NAMALWA (cell line): ENCODE results near the gene NFKBIE.
"Not testable (repeated sequence)": the region's sequence is repeated elsewhere in the genome, so short reads cannot be mapped to it uniquely, and the experiment has no call there.

ENCODE experiments used
- DNase-seq: peaks from one replicate; pipeline ENCODE4 v3.0.0-alpha.2; 2015; ENCODE audit warnings: low spot score

NFKBIE gene

DNA sequence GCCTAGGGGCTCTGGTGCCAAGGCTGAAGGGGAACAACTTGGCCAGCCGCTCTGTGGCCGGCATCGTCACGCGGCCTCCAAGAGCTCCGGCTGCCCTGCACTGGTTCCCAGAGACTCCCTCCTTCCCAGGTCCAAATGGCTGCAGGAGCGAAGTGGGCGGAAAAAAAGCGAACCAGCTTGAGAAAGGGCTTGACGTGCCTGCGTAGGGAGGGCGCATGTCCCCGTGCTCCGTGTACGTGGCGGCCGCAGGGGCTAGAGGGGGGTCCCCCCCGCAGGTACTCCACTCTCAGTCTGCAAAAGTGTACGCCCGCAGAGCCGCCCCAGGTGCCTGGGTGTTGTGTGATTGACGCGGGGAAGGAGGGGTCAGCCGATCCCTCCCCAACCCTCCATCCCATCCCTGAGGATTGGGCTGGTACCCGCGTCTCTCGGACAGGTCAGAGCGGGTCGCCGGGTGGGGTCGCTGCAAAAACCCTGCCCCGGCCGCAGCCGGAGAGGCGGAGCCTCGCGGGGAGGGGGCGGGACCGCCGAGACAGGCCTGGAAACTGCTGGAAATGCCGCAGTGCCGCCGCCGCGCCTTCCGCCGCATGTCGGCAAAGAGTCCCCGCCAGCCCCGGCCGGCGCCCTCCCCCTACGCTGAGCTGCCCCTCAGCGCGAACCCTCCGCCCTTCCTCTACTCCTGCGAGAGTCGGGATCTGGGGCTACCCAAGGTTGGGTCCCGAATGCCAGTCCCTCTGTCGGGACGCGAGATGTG, 19.3 kb downstream of the NFKBIE start:
- peak; percentile 84 for DNase-seq

DNA sequence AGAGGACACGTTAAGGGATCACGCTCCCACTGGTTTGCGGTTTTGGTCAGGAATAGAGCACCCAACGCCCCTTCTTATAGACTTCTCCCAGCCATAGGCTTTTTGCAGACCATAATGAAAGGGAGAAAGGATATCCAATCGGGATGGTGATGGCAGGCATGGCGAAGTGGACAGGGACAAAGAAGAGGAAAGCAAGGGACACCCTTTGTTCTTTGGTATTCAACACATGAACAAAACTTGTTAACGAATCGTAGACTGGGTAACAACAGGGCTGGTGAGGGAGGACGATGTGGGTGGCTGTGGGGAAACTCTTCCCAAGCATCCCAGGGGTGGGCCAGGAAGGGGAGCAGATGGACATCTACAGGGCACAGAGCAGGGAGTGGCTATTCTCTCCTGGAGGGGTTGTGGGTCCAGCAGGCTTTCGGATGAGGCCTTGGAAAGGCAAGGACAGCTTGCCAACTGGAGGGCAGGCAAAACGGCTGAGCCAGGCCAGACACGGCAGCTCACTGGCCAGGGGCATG, 19.9 kb downstream of the NFKBIE start:
- DNase-seq: no peak

DNA sequence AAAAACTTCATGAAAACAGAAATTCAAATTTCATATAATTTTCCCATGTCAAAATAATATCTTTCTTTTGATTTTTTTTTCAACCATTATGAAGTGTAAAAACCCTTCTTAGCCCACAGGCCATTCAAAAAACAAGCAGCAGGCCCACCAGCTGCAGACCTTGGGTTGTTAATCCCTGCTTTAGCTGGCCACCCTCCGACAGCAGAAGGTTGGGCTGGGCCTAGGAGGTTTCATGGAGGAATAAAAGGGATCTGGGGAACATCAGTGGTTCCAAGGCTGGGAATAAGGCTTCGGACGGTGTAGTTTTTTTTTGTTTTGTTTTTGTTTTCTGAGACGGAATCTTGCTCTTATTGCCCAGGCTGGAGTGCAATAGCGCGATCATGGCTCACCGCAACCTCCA, 22.0 kb downstream of the NFKBIE start:
- DNase-seq: no peak

DNA sequence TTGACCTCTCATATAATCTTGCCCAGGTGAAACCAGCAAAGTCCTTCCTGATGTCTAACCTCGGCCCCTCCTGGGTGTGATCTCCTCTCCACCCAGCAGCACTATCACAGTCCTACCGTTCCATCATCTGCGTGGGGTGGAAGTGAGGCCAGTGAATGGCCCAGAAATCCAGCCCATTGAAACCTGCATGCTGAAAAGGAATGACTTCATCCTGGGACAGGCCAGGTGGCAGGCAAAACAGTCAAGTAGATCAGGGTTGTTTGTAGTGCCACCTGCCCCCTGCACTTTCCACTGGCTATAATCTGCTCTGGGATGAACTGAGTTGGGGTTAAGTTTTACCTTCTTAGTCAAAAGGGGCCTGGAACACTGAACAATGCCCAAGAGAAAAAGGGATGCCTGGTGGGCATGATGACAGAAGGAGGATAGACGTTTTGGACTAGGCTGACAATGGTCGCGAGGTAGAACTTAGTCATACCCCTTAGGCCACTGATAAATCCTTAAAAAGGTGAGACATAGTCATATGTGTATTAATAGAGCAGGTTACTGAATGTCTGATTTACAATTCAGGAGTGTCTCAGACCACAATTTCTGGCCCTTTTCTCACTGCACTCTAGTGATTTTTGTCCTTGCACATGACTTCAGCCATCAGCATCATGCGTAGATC, 26.5 kb downstream of the NFKBIE start:
- DNase-seq: no peak

DNA sequence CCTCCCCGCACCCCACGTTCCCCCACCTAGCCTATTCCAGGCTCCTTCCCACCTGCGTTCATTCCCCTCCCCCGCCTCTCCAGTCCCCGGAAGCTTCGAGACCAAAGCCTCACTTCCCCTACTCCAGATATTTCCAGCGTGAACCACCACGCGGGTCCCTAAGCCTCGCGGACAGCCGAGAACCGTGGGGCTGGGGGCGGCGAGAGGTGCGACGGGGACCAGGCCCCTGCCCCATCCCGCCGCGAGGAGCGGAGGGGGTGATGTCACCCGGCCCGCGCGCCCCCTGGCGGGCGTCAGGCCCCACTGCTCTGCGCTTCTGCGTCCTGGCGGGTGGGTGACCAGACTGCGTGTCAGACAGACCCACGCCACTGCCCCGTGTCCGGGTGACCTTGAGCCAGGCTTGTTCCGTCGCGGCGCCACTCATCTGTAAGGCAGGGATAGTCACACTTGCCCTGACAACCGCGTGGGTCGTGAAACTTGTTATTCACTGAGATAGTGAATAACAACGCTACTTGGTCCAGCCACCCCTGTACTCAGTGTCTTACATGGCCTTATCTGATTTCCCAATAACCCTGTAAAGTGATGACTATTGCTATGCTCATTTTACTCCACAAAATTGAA, 27.4 kb downstream of the NFKBIE start:
- peak; percentile 81 for DNase-seq

DNA sequence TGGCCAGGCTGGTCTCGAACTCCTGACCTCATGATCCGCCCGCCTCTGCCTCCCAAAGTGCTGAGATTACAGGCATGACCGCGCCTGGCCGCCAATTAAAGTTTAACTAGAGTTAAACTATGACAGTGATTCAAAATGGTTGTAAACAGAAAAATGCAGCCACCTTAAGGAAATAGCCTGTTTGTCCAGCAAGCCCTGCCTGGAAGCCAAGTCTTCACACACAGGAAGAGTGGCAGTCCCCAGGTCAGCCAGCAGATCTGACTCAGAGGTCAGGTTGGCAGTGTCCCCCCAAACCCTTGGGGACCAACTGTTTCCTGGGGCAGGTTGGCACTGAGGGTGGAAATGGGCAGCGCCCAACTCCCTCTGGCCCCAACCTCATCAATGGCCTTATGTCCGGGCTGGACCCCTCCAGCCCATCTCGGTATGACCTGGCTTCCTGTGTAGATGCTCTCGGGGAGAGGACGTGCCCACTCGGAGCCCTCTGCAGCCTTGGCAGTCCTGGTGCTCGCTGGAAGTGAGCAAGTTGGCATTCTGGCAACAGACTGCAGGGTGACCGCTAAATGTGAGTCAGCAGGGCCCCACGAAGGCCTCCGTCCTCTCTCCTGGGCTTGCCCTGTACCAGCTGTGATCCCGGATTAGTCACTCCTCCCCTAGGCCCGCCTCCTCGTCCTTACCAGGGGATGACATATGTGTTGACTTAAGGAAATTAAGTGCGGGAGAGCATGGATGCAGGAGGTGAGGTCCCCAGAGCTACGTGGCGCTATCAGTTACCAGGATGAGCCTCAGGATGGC, 28.1 kb downstream of the NFKBIE start:
- DNase-seq: peak; percentile 41

DNA sequence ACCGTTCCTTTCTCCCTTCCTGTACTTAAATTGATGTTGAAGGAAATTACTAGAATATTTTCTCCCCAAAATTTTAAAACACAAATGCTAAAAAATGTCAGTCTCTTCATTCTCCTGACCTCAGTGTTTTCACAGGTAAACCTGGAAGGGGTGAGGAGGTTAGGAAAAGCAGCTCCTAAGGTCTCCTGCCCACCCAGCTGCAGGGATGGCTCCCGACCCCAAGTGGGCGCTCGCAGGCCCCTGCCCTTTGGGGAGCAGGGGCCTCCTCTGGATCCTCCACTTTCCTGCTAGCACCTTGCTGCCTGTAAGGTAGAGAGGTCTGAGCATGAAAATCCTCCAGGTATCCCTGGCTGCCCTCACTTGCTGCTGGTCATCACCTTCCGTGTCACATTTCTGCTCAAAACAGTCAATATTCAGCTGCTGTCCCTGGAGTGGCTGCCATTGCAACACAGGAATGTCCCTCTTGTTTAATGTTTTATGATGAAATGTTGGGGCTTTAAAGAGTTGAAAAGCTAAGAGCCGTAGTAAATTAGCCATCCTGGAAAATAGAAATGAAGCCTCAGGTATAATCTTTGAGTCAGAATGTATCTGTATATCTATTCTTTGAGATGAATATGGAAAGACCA, 29.3 kb downstream of the NFKBIE start:
- no peak for DNase-seq

DNA sequence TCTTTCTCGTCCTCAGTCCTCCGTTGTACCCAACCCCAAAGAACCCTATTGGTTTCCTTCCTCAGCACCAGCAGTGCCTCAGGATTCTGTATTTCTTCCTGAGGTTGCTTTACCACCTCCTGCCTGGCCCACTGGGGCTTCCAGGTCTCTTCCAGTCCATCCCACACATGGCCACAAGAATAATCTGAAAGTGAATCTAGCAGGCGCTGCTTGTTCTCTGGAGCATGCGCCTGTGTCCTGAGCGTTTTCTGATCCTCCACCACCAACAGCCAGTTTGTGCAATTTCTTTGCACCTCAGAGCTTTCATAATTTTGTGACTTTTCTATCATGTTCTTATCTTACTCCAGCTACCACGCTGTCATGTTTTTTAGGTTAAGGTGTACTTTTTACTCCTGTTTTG, 30.1 kb downstream of the NFKBIE start:
- no peak for DNase-seq

DNA sequence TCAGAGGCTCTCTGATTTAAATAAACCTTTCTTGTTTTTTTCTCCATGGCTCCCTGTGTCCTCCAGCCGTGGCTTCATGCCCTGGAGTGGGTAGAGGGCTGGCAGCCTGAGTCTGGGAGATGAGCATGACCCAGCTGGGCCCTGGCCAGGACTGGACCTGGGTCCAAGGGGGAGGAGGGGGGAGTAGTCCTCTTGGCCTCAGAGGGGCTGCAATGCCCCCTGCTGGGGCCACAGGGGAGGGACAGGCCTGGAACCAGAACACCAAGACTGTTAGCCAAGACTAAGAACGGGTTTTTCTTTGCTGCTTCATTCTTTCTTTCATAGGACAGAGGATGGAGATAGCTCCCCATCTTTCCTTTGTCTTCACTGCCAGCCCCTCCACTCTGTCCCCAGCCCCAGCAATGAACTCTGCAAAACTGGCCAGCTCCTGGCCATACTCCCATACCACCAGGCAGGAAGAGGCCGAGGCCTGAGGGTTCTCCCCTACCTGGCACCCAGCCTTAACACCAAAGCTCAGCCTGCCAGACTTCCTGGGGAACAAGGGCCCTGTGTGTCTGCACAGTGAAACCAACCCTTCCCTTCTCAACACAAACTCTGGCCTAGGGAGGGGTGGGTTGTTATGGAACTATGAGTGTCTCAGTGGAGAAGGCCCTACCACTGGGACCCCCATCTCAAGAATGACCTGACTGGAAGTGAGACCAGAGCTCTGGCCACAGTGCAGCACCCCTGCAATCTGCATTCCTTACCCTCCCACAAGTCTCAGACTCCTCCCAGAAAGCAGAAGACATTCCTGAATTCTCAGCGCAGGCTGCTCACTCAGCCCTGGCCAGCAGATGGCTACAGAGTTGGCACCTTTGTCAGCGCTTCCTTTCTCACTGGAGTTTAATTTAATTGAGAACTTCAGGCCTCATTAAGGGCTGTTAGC, 31.0 kb downstream of the NFKBIE start:
- peak; percentile 70 for DNase-seq

DNA sequence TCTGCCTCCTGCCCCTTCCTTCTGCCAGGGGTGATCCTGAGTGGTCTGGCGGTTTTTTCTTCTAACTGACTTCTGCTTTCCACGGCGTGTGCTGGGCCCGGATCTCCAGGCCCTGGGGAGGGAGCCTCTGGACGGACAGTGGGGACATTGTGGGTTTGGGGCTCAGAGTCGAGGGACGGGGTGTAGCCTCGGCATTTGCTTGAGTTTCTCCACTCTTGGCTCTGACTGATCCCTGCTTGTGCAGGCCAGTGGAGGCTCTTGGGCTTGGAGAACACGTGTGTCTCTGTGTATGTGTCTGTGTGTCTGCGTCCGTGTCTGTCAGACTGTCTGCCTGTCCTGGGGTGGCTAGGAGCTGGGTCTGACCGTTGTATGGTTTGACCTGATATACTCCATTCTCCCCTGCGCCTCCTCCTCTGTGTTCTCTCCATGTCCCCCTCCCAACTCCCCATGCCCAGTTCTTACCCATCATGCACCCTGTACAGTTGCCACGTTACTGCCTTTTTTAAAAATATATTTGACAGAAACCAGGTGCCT, 31.7 kb downstream of the NFKBIE start:
- no peak for DNase-seq

DNA sequence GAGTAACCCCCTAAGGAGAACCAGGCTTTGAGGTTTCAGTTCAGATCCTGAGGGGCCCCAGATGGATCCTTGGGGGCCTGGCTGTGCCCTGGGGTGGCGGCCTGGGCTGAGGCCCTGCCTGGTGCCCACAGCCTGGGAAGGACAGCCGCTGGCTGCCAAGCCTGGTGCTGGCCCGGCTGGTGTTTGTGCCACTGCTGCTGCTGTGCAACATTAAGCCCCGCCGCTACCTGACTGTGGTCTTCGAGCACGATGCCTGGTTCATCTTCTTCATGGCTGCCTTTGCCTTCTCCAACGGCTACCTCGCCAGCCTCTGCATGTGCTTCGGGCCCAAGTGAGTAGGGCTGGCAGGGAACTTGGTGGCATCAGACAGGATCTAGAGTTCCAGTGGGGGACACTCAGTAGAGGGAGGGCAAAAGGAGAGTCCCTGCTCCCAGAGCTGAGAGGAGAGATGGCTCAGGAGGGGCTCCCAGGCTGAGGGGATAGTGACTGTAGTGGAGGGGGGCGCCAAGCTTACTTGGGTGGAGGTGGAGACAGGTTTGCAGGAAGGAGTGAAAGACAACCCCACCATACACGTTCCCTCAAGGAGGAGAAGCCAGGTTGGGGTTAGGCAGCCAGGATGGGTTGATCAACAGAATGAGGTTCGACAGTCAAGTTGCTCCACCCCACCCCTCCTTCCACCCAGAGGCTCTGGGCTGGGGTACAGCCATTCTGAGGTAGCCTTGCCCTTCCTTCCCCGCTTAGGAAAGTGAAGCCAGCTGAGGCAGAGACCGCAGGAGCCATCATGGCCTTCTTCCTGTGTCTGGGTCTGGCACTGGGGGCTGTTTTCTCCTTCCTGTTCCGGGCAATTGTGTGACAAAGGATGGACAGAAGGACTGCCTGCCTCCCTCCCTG, 32.4 kb downstream of the NFKBIE start:
- DNase-seq: no peak

DNA sequence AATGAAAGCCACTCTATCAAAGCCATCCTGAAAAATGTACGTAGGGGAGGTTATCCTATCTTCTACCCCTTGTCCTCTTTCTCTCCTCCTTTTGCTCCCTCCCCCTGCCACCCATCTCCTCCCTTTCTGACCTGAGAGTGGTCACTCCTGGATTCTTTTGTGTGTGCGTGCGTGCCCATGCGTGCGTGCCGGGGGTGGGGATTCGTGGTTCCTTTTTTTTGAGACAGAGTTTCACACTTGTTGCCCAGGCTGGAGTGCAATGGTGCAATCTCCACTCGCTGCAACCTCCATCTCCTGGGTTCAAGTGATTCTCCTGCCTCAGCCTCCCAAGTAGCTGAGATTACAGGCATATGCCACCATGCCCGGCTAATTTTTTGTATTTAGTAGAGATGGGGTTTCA, 33.9 kb downstream of the NFKBIE start:
- DNase-seq: not testable (repeated sequence)

DNA sequence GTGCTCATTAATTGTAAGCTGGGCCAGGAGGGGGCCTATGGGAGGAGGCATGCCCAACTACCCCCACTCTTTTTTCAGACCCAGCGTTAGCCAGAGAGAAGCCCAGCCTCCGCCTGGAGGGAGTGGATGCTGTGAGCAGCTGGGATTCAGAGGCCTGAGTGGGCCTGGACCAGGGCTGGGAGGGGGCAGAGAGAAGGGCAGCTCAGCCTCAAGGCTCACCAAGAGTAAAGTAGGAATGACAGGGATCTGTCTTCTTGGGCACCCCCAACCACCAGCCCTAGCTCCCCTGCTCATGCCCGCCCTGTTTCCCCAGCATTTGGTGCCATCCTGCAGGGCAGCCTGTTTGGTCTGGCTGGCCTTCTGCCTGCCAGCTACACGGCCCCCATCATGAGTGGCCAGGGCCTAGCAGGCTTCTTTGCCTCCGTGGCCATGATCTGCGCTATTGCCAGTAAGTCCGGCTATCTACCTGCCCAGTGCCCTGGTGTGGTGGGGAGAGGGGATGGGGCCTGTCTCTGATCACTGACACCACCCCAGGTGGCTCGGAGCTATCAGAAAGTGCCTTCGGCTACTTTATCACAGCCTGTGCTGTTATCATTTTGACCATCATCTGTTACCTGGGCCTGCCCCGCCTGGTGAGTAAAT, 35.2 kb downstream of the NFKBIE start:
- no peak for DNase-seq

DNA sequence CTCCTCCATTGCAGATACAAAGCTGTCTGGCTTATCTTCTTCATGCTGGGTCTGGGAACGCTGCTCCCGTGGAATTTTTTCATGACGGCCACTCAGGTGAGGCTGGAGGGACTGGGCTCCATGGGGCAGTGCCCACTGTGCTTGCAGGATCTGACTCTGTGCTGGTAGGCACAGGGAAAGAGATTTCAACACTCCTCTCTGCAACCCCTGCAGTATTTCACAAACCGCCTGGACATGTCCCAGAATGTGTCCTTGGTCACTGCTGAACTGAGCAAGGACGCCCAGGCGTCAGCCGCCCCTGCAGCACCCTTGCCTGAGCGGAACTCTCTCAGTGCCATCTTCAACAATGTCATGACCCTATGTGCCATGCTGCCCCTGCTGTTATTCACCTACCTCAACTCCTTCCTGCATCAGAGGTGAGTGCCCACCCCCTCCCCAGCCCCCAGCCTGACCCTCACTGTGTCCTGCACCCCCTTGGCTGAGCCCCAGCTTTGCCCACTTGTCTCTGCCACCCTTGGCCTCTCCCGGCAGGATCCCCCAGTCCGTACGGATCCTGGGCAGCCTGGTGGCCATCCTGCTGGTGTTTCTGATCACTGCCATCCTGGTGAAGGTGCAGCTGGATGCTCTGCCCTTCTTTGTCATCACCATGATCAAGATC, 35.8 kb downstream of the NFKBIE start:
- DNase-seq: no peak

DNA sequence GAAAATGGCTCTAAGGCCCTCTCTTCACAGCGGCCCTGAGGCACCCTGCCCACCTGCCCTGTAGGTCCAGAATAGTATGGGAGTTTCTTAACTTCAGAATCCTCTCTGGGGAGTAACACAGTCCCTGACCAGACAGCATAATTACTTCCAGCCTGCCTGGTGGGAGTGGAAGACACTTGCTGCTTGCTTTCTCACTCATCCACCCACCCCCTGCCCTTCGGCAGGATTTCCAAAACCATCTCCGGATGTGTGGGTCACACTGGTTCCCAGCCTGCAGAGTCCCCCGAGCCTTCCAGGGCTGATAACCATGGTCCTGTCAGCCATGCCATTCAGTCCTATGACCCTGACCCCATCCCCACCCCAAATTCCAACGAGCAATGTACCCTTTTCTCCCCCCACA, 36.5 kb downstream of the NFKBIE start:
- DNase-seq: no peak

DNA sequence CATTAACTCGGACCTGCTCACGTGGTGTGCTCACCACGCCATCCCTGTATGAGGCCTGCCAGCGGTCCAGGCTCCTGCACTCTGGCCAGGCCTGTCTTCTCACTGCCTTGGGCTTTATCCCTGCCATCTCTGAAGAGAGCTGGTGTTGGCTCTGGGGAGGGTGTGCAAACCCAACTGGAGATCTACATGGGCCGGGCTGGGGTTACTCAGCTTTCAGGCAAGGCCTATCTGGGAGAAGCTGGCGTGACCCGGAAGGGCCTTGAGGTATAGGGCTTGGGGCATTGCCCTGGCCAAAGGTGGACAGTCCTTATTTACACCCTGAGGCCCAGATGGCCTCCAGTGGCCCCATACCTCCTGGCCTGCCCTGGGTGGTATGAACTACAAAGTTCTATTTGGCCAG, 36.9 kb downstream of the NFKBIE start:
- no peak for DNase-seq

DNA sequence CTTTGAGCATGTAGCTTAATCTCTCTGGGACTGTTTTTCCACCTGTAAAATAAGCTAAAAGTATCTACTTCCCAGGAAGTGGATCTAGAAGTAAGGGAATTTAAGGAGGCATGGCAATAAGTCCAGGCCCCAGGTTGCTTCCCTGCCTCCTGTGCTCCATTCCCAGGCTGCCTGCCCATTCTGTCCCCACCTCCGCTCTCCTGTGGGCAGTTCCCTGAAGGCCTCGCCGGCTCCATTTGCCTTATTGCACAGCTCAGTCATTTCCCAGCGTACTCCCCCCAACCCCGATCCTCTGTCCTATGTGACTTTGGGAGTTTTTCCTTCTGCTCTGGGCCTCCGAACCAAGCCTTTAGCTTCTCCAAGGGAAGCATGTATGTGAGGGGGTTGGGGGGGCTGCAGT, 37.3 kb downstream of the NFKBIE start:
- DNase-seq: no peak

DNA sequence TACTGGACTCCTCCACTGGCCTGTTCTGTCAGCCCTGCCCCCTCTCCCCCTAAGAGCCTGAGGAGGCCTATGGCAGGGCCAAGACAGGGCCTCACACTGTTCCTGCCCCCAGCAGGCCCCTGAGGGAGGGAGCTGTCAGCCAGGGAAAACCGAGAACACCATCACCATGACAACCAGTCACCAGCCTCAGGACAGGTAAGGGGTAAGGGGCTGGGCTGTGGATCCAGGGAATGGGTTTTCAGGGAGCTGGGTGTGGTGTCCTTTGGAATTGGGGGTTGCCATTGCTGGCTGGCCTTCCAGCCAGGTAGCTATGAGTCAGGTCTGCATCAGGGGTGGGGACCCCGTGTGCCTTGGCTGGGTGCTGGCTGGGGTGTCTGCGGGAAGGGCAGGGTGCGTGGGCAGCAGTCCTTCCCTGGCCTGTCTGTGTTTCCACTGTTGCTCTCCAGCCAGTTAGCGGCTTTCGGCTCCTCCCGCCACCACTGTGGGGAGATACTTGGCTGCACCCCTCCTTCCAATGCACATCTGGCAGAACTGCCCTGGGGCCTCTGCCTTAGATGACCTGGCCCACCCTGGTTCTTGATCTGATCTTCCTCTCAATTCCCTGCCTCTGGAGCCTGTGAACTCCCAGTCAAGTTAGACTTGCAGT, 38.1 kb downstream of the NFKBIE start:
- DNase-seq: no peak
